Body of pancreas (tissue), 4 donors: ENCODE measurements around the gene BBIP1. TPM values are rescaled to one million over a fixed set of nuclear protein-coding genes. Genes with fewer than 3 reads are reported as not detected.

ENCODE experiments used
- ATAC-seq: fragments of 150-250 bp; one replicate; pipeline ENCODE4 v1.9.1; 2016
- DNase-seq, 4 donors: peaks; one replicate each; pipeline ENCODE4 v3.0.0-alpha.2; 2019
- H3K27ac ChIP-seq, 4 donors: fragments of 200-600 bp; sonication (generic); 1 replicate in 3 of 4; 2 replicates in 1 of 4; pipeline versions ENCODE4 v1.5.1 to v1.6.1; 2016 to 2019; ENCODE audit warnings: mild to moderate bottlenecking in 1 of 4, mixed read lengths in 1 of 4, moderate library complexity in 1 of 4
- H3K27me3 ChIP-seq, 2 donors: fragments of 200-600 bp; sonication (generic); one replicate each; pipeline ENCODE4 v1.6.0; 2016; ENCODE audit warnings: mild to moderate bottlenecking in 1 of 2
- H3K36me3 ChIP-seq, 2 donors: fragments of 200-600 bp; sonication (generic); replicated peaks in 1 of 2; 2 replicates each; pipeline ENCODE4 v1.5.1; 2016; ENCODE audit warnings: low read depth in 2 of 2; ENCODE audit not compliant: insufficient read depth in 1 of 2
- H3K4me1 ChIP-seq: fragments of 200-600 bp; sonication (generic); one replicate; pipeline ENCODE4 v1.6.0; 2016
- H3K4me3 ChIP-seq, 2 donors: fragments of 200-600 bp; sonication (generic); 1 replicate in 1 of 2; 2 replicates in 1 of 2; pipeline ENCODE4 v1.5.1; 2016 to 2019
- H3K9me3 ChIP-seq, 3 donors: fragments of 200-600 bp; sonication (generic); 1 replicate in 2 of 3; 2 replicates in 1 of 3; pipeline ENCODE4 v1.5.1; 2016
- CTCF ChIP-seq, 7 experiments: fragments of 450-650 bp in 4 of 7; fragments of 200-600 bp in 3 of 7; sonication (generic) in 3 of 7; IDR thresholded peaks; one replicate each; pipeline ENCODE4 v1.5.1; 2016 to 2019; ENCODE audit warnings: antibody characterized with exemption in 7 of 7
- POLR2A ChIP-seq, 3 donors: fragments of 450-650 bp; IDR thresholded peaks; one replicate each; pipeline ENCODE4 v1.6.1; 2016; ENCODE audit warnings: antibody characterized with exemption in 3 of 3, mild to moderate bottlenecking in 2 of 3
- WGBS, 2 donors: methylation state at CpG; one replicate each; pipeline ENCODE4 v1.1.5; 2017; 5-methylcytosine and 5-hydroxymethylcytosine counted together
- intact Hi-C: fragments of 100-400 bp; cut with DNase I; formaldehyde crosslinking; loops from one replicate; pipeline ENCODE4 v1.15.1; 2023
- total RNA-seq, 2 donors: library from RNA; depleted of rRNA; stranded (reverse); fragments of >200 nt; gene quantifications; one replicate each; pipeline ENCODE4 v1.1.0, GENCODE V29; 2016

The BBIP1 gene
- total RNA-seq, 2 donors from 2014 or later = 2.0 to 22.3 TPM

GRCh38 chr10:110873951-110874350 is 45.0 kb downstream of the BBIP1 start:
- ATAC-seq (no peak), DNase-seq (peak in 1 of 4 donors; percentile 44)
- peak overlapping the region in 3 of 4 donors; percentile 91 to 99 (median 98) for H3K27ac ChIP-seq
- no peaks in the 10 kb centered on the region for H3K9me3 ChIP-seq
- H3K4me1 ChIP-seq = peaks cover 49% of the 10 kb centered on the region
- peaks cover 0 to 3% of the 10 kb centered on the region in 2 donors for H3K36me3 ChIP-seq
- TF ChIP-seq CTCF (IDR thresholded peaks at IDR 0.05) (no peak), POLR2A (IDR thresholded peaks at IDR 0.05) (no peak)
- intact Hi-C loops = no loop called here
- peak overlapping the region in 1 of 2 donors; percentile 85 for H3K4me3 ChIP-seq
- 8 to 10% methylated on average over 2 of the region's 2 CpGs for WGBS, 2 donors
- no peaks in the 10 kb centered on the region for H3K27me3 ChIP-seq

GRCh38 chr10:110872984-110873923 is 45.7 kb downstream of the BBIP1 start:
- WGBS, 2 donors = 0 to 1% methylated on average over 16 of the region's 16 CpGs
- Histone ChIP-seq H3K27me3 (no peaks in the 10 kb centered on the region), H3K27ac (peak overlapping the region; percentile 91 to 99 (median 98)), H3K4me1 (peaks cover 49% of the 10 kb centered on the region), H3K9me3 (no peaks in the 10 kb centered on the region), H3K4me3 (peak overlapping the region; percentile 85 to 86), H3K36me3 (peaks cover 0 to 3% of the 10 kb centered on the region in 2 donors)
- DNase-seq (no peak), ATAC-seq (no peak)
- TF ChIP-seq CTCF (IDR thresholded peaks at IDR 0.05) = no peak
- no peak for TF ChIP-seq POLR2A (IDR thresholded peaks at IDR 0.05)
- intact Hi-C loops = no loop called here

GRCh38 chr10:110872145-110872983 is 46.6 kb downstream of the BBIP1 start:
- peaks cover 50% of the 10 kb centered on the region for H3K4me1 ChIP-seq
- H3K36me3 ChIP-seq = no peaks in the 10 kb centered on the region
- no peaks in the 10 kb centered on the region for H3K27me3 ChIP-seq
- H3K4me3 ChIP-seq = peak overlapping the region; percentile 85 to 86
- WGBS, 2 donors = 0% methylated on average over 17 to 58 of the region's 70 CpGs
- TF ChIP-seq CTCF (IDR thresholded peaks at IDR 0.05) (peak in 2 of 7 experiments; percentile 7 to 18), POLR2A (IDR thresholded peaks at IDR 0.05) (peak; percentile 11 to 56 (median 44))
- peak overlapping the region; percentile 91 to 99 (median 98) for H3K27ac ChIP-seq
- DNase-seq (peak; percentile 77 to 90 (median 79)), ATAC-seq (peak; percentile 38)
- intact Hi-C loops = no loop called here
- H3K9me3 ChIP-seq = no peaks in the 10 kb centered on the region

GRCh38 chr10:110871298-110872084 is 47.5 kb downstream of the BBIP1 start, which contains the start of gene PDCD4:
TSS of gene PDCD4 (plus strand) at chr10:110871928. CDS start at chr10:110876028, 4,100 bp downstream.
- Histone ChIP-seq H3K27me3 (no peaks in the 10 kb centered on the region), H3K9me3 (no peaks in the 10 kb centered on the region), H3K4me3 (peak within 1 kb of the TSS; percentile 85 to 86), H3K27ac (peak within 1 kb of the TSS; percentile 91 to 99 (median 98)), H3K36me3 (no peaks in the 10 kb centered on the region), H3K4me1 (peaks cover 59% of the 10 kb centered on the region)
- intact Hi-C loops = no loop called here
- DNase-seq = peak; percentile 100
- peak; percentile 88 for ATAC-seq
- TF ChIP-seq CTCF (IDR thresholded peaks at IDR 0.05) = peak in 2 of 7 experiments; percentile 1 to 15
- peak; percentile 97 to 100 (median 99) for TF ChIP-seq POLR2A (IDR thresholded peaks at IDR 0.05)
- WGBS, 2 donors = 0 to 1% methylated on average over 37 to 47 of the region's 47 CpGs
